HG03108 (cell line): Measurements from ENCODE around the gene PLCB4.

Experiments
- ATAC-seq: cut with Tn5 transposase; IDR thresholded peaks from one replicate; pipeline ENCODE4 v1.9.1; 2021; ENCODE audit warnings: moderate library complexity; ENCODE audit not compliant: unreplicated experiment

The PLCB4 gene

GRCh38 chr20:9100691-9101090 is 31.8 kb downstream of the PLCB4 start:
- no peak for ATAC-seq

- no peak for ATAC-seq
Observed at GRCh38 chr20:9102456-9102855, 33.6 kb downstream of the PLCB4 start.

GRCh38 chr20:9103955-9104354 is 35.1 kb downstream of the PLCB4 start:
- no peak for ATAC-seq

- ATAC-seq = no peak
Observed at GRCh38 chr20:9108260-9108659, 39.4 kb downstream of the PLCB4 start.

- ATAC-seq = no peak
Observed at GRCh38 chr20:9109566-9109965, 40.7 kb downstream of the PLCB4 start.

GRCh38 chr20:9110365-9110764 is 41.5 kb downstream of the PLCB4 start:
- ATAC-seq = no peak

- no peak for ATAC-seq
Observed at GRCh38 chr20:9110916-9111432, 42.1 kb downstream of the PLCB4 start.

GRCh38 chr20:9112541-9113515 is 43.9 kb downstream of the PLCB4 start:
- ATAC-seq = no peak

GRCh38 chr20:9114709-9115108 is 45.8 kb downstream of the PLCB4 start:
- no peak for ATAC-seq

GRCh38 chr20:9117548-9117947 is 48.7 kb downstream of the PLCB4 start:
- no peak for ATAC-seq

- no peak for ATAC-seq
Observed at GRCh38 chr20:9119776-9120175, 50.9 kb downstream of the PLCB4 start.

- no peak for ATAC-seq
Observed at GRCh38 chr20:9121211-9121610, 52.3 kb downstream of the PLCB4 start.

GRCh38 chr20:9122571-9122970 is 53.7 kb downstream of the PLCB4 start:
- no peak for ATAC-seq

- ATAC-seq = no peak
Observed at GRCh38 chr20:9126527-9126926, 57.6 kb downstream of the PLCB4 start.

GRCh38 chr20:9128568-9128967 is 59.7 kb downstream of the PLCB4 start:
- no peak for ATAC-seq

GRCh38 chr20:9129756-9130155 is 60.9 kb downstream of the PLCB4 start:
- no peak for ATAC-seq

- ATAC-seq = no peak
Observed at GRCh38 chr20:9130521-9130920, 61.6 kb downstream of the PLCB4 start.

- ATAC-seq = no peak
Observed at GRCh38 chr20:9131841-9132240, 63.0 kb downstream of the PLCB4 start.

GRCh38 chr20:9134346-9134745 is 65.5 kb downstream of the PLCB4 start:
- no peak for ATAC-seq

GRCh38 chr20:9136114-9136513 is 67.2 kb downstream of the PLCB4 start:
- no peak for ATAC-seq

- no peak for ATAC-seq
Observed at GRCh38 chr20:9137001-9137400, 68.1 kb downstream of the PLCB4 start.

- no peak for ATAC-seq
Observed at GRCh38 chr20:9139106-9139833, 70.4 kb downstream of the PLCB4 start.
